GM12878 (cell line): ENCODE measurements around the gene RAD51B. TPM values are rescaled to one million over a fixed set of nuclear protein-coding genes. Genes with fewer than 3 reads are reported as not detected.

Experiments
- ATAC-seq: fragments of 200-7000 bp; cut with Tn5 transposase; 3 replicates; pipeline ENCODE4 v1.9.1; 2020; ENCODE audit warnings: mild to moderate bottlenecking, moderate library complexity
- BruUV-seq: library from RNA; stranded (reverse); fragments of 400-500 nt; replicated peaks from 2 replicates; lab custom pipeline; 2021; lab: Mats Ljungman, UMichigan
- CTCF ChIA-PET: fragments of 300-600 bp; sonication (Branson Sonifier 250); formaldehyde crosslinking; extraction: SDS; loops from one replicate; lab custom pipeline; 2021; ENCODE audit warnings: inconsistent platforms; lab: Yijun Ruan, JAX
- POLR2A ChIA-PET: fragments of 350-600 bp; formaldehyde crosslinking; extraction: SDS; loops from one replicate; lab custom pipeline; 2021; ENCODE audit warnings: inconsistent platforms; lab: Charles Lee
- RAD21 ChIA-PET: fragments of 300-600 bp; sonication (Branson Sonifier 250); formaldehyde crosslinking; loops from one replicate; lab custom pipeline; 2023; ENCODE audit warnings: antibody characterized with exemption; ENCODE audit not compliant: unreplicated experiment; lab: Charles Lee
- SMC1A ChIA-PET: fragments of 300-600 bp; sonication (Branson Sonifier 250); formaldehyde crosslinking; loops from one replicate; lab custom pipeline; 2023; ENCODE audit not compliant: unreplicated experiment, uncharacterized antibody; lab: Charles Lee
- DNase-seq: peaks from one replicate; pipeline ENCODE4 v3.0.0-alpha.2; 2011; ENCODE audit warnings: low read depth, low spot score
- FAIRE-seq: peaks from 3 replicates; lab custom pipeline; 2011; peaks lifted over from hg19 to GRCh38; lab: Jason Lieb, UNC
- H2AFZ ChIP-seq: 2 replicates; pipeline ENCODE4 v1.6.0; 2011; ENCODE audit warnings: low read depth, low read length, control low read depth; ENCODE audit not compliant: control insufficient read depth
- H3K27ac ChIP-seq: 2 replicates; pipeline ENCODE4 v1.5.1; 2011; ENCODE audit warnings: control low read depth; ENCODE audit not compliant: control insufficient read depth, insufficient read depth
- H3K27me3 ChIP-seq, 2 experiments: replicated peaks in 1 of 2; 2 replicates each; pipeline versions ENCODE4 v1.6.0 to v1.6.1; 2011; ENCODE audit warnings: low read length in 1 of 2; ENCODE audit not compliant: control insufficient read depth in 2 of 2, insufficient read depth in 2 of 2
- H3K36me3 ChIP-seq, 2 experiments: 2 replicates each; pipeline ENCODE4 v1.5.1; 2011; ENCODE audit warnings: low read length in 1 of 2; ENCODE audit not compliant: control insufficient read depth in 2 of 2, insufficient read depth in 2 of 2
- H3K4me1 ChIP-seq: 2 replicates; pipeline ENCODE4 v1.6.1; 2011; ENCODE audit warnings: mild to moderate bottlenecking, low read length, moderate library complexity, mixed read lengths; ENCODE audit not compliant: control insufficient read depth, insufficient read depth
- H3K4me2 ChIP-seq: 2 replicates; pipeline ENCODE4 v1.6.0; 2011; ENCODE audit warnings: control low read depth; ENCODE audit not compliant: control insufficient read depth, insufficient read depth
- H3K4me3 ChIP-seq: fragments of 200-600 bp; sonication (generic); 2 replicates; pipeline ENCODE4 v1.5.1; 2016
- H3K79me2 ChIP-seq: 2 replicates; pipeline ENCODE4 v1.6.0; 2011; ENCODE audit warnings: low read length; ENCODE audit not compliant: control insufficient read depth, insufficient read depth
- H3K9ac ChIP-seq: 2 replicates; pipeline ENCODE4 v1.8.0; 2011; ENCODE audit warnings: low read length, control low read depth, mixed read lengths; ENCODE audit not compliant: control insufficient read depth, insufficient read depth
- H3K9me3 ChIP-seq: replicated peaks from 3 replicates; pipeline ENCODE4 v1.5.1; 2011; ENCODE audit warnings: mild to moderate bottlenecking, low read length; ENCODE audit not compliant: control insufficient read depth, insufficient read depth
- H4K20me1 ChIP-seq: 2 replicates; pipeline ENCODE4 v1.6.0; 2011; ENCODE audit not compliant: control insufficient read depth, insufficient read depth
- EP300 ChIP-seq, 2 experiments: fragments of 150-350 bp in 1 of 2; IDR thresholded peaks; 2 replicates each; pipeline ENCODE4 v1.6.1; 2011 to 2012; ENCODE audit warnings: low read depth in 2 of 2, low read length in 2 of 2, borderline replicate concordance in 1 of 2, improper control_type of control experiment in 1 of 2, inconsistent platforms in 1 of 2; ENCODE audit not compliant: control insufficient read depth in 1 of 2
- ETV6 ChIP-seq, 2 experiments: fragments of 450-650 bp in 1 of 2; IDR thresholded peaks in 1 of 2; conservative IDR thresholded peaks in 1 of 2; 2 replicates each; pipeline ENCODE4 v1.6.1; 2014; ENCODE audit warnings: antibody characterized with exemption in 1 of 2, borderline replicate concordance in 1 of 2, low read depth in 1 of 2, mild to moderate bottlenecking in 1 of 2, moderate library complexity in 1 of 2
- IKZF2 ChIP-seq, 2 experiments: fragments of 450-650 bp; IDR thresholded peaks; 2 replicates each; pipeline ENCODE4 v1.6.1; 2017; ENCODE audit warnings: mild to moderate bottlenecking in 2 of 2, moderate library complexity in 2 of 2
- NFIC ChIP-seq: IDR thresholded peaks from 2 replicates; pipeline ENCODE4 v1.6.1; 2012; ENCODE audit warnings: low read depth, mild to moderate bottlenecking, inconsistent platforms, low read length, moderate library complexity
- NFXL1 ChIP-seq: fragments of 450-650 bp; IDR thresholded peaks from 2 replicates; pipeline ENCODE4 v1.6.1; 2017; ENCODE audit warnings: antibody characterized with exemption, mild to moderate bottlenecking, borderline replicate concordance
- RCOR1 ChIP-seq: conservative IDR thresholded peaks from 2 replicates; pipeline ENCODE4 v1.6.1; 2012; ENCODE audit warnings: low read depth, low read length, improper control_type of control experiment
- SIN3A ChIP-seq: IDR thresholded peaks from 2 replicates; pipeline ENCODE4 v1.6.1; 2012; ENCODE audit warnings: low read depth, low read length, improper control_type of control experiment
- SREBF2 ChIP-seq: IDR thresholded peaks from 2 replicates; pipeline ENCODE4 v1.6.1; 2012; ENCODE audit warnings: mild to moderate bottlenecking, low read length
- TBL1XR1 ChIP-seq: IDR thresholded peaks from 2 replicates; pipeline ENCODE4 v1.6.1; 2012; ENCODE audit warnings: low read depth, low read length, improper control_type of control experiment
- TCF7 ChIP-seq: IDR thresholded peaks from 2 replicates; pipeline ENCODE4 v1.6.1; 2014; ENCODE audit warnings: antibody characterized with exemption, borderline replicate concordance
- ZNF24 ChIP-seq: fragments of 450-650 bp; IDR thresholded peaks from 2 replicates; pipeline ENCODE4 v1.6.1; 2017; ENCODE audit warnings: antibody characterized with exemption, mild to moderate bottlenecking
- ZNF274 ChIP-seq: IDR thresholded peaks from one replicate; pipeline ENCODE4 v1.8.0; 2011; ENCODE audit not compliant: insufficient read length, insufficient read depth
- WGBS: methylation state at CpG from one replicate; pipeline ENCODE4 v1.1.6; 2016; ENCODE audit warnings: low lambda C conversion rate; ENCODE audit not compliant: insufficient replicate concordance, insufficient coverage; ENCODE audit errors: missing lambda C conversion rate; 5-methylcytosine and 5-hydroxymethylcytosine counted together
- in situ Hi-C: fragments of 300-500 bp; cut with MboI; formaldehyde crosslinking; loops from 9 replicates; pipeline ENCODE4 v1.14.3; 2018; ENCODE audit warnings: mixed read lengths
- intact Hi-C: fragments of 100-400 bp; cut with micrococcal nuclease; formaldehyde crosslinking; loops from one replicate; pipeline ENCODE4 v1.14.2; 2022; ENCODE audit not compliant: unreplicated experiment
- polyA plus RNA-seq, 11 experiments: library from polyadenylated mRNA; depleted of rRNA in 4 of 11; unstranded in 6 of 11; stranded (reverse) in 5 of 11; fragments of >200 nt; fragmentation: Nextera tagmentation in 4 of 11; fragmentation: Illumina TruSeq in 1 of 11; extraction: Ambion mirVana in 4 of 11; extraction: Trizol in 1 of 11; gene quantifications; 1 replicate in 1 of 11; 2 replicates in 10 of 11; pipeline versions ENCODE4 v1.2.1 to v1.2.3, GENCODE V29; 2011 to 2016; ENCODE audit warnings: inconsistent platforms in 2 of 11, missing spikeins in 2 of 11, low read depth in 1 of 11
- total RNA-seq, 4 experiments: library from RNA; depleted of rRNA in 3 of 4; stranded (reverse); fragments of >200 nt in 3 of 4; fragmentation: Illumina TruSeq in 1 of 4; extraction: Trizol in 1 of 4; gene quantifications; 2 replicates each; pipeline versions ENCODE4 v1.2.1 to v1.2.3, GENCODE V29; 2013 to 2021
- TF ChIP-seq, protein P1 (sequence below): fragments of 450-650 bp; IDR thresholded peaks from 2 replicates; pipeline ENCODE4 v1.6.1; 2017; ENCODE audit warnings: mild to moderate bottlenecking, moderate library complexity
- TF ChIP-seq, protein P2 (sequence below): IDR thresholded peaks from 2 replicates; pipeline ENCODE4 v1.6.1; 2012; ENCODE audit warnings: low read depth, low read length, improper control_type of control experiment
- TF ChIP-seq, protein P3 (sequence below): IDR thresholded peaks from 2 replicates; pipeline ENCODE4 v1.6.1; 2011; ENCODE audit warnings: low read depth, mild to moderate bottlenecking, low read length, moderate library complexity, borderline replicate concordance; ENCODE audit errors: extremely low read depth

RAD51B gene
- total and polyA plus RNA-seq, 10 of the 15 experiments (the other 5 are each of a cell fraction or from before 2014, with no cell fraction given): 9.8 to 26.8 (median 21.3) TPM

DNA sequence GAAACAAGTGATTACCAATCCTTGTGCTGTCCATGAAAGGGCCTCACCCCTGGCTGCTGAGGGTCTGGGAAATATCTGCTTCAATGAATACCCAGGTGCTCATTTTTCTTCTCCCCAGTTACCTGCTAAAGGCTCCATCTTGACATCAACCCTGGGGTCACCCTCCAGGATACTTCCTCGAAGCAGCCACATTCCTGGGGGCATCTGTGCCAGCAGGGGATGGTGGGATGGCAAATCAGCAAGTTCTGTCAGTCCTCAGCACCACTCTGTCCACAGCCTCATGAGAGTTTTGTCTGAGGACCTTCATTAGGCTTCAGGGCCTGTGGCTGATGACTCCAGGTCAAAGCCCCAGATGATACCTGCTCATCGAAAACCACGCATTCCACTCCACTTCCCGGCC, 848.4 kb downstream of the RAD51B start:
- Histone ChIP-seq H2AFZ (no peak overlapping the region), H3K4me2 (no peak overlapping the region), H3K36me3 (no peaks in the 10 kb centered on the region), H3K9me3 (no peaks in the 10 kb centered on the region), H3K27ac (no peak overlapping the region), H4K20me1 (no peaks in the 10 kb centered on the region), H3K9ac (no peak overlapping the region), H3K4me1 (peaks cover 29% of the 10 kb centered on the region), H3K79me2 (no peaks in the 10 kb centered on the region), H3K27me3 (no peaks in the 10 kb centered on the region), H3K4me3 (no peak overlapping the region)
- 93% methylated on average over 4 of the region's 4 CpGs for WGBS
- SMC1A ChIA-PET: interaction anchor here (0.8 to 1.1 kb wide), 2 partner anchors 15 to 17 kb away, joined by 4 read pairs; no protein-coding TSS in a partner anchor
- no TSS peak for BruUV-seq
- CTCF ChIA-PET: interaction anchor here (1.0 kb wide), 1 partner anchor 10 kb away, joined by 3 read pairs; no protein-coding TSS in a partner anchor
- intact Hi-C loops: no loop called here
- no peak for ATAC-seq
- POLR2A ChIA-PET: interaction anchor here (1.3 kb wide), 1 partner anchor 10 kb away, joined by 3 read pairs; no protein-coding TSS in a partner anchor
- RAD21 ChIA-PET: no interaction called here
- no peak for DNase-seq
- TF ChIP-seq EP300 (IDR thresholded peaks at IDR 0.05; ENCODE audit: borderline replicate concordance in 1 of 2, control insufficient read depth in 1 of 2, low read depth in 2 of 2, low read length in 2 of 2): no peak
- TF ChIP-seq, protein P1, sequence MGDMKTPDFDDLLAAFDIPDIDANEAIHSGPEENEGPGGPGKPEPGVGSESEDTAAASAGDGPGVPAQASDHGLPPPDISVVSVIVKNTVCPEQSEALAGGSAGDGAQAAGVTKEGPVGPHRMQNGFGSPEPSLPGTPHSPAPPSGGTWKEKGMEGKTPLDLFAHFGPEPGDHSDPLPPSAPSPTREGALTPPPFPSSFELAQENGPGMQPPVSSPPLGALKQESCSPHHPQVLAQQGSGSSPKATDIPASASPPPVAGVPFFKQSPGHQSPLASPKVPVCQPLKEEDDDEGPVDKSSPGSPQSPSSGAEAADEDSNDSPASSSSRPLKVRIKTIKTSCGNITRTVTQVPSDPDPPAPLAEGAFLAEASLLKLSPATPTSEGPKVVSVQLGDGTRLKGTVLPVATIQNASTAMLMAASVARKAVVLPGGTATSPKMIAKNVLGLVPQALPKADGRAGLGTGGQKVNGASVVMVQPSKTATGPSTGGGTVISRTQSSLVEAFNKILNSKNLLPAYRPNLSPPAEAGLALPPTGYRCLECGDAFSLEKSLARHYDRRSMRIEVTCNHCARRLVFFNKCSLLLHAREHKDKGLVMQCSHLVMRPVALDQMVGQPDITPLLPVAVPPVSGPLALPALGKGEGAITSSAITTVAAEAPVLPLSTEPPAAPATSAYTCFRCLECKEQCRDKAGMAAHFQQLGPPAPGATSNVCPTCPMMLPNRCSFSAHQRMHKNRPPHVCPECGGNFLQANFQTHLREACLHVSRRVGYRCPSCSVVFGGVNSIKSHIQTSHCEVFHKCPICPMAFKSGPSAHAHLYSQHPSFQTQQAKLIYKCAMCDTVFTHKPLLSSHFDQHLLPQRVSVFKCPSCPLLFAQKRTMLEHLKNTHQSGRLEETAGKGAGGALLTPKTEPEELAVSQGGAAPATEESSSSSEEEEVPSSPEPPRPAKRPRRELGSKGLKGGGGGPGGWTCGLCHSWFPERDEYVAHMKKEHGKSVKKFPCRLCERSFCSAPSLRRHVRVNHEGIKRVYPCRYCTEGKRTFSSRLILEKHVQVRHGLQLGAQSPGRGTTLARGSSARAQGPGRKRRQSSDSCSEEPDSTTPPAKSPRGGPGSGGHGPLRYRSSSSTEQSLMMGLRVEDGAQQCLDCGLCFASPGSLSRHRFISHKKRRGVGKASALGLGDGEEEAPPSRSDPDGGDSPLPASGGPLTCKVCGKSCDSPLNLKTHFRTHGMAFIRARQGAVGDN: no peak
- no peak for TF ChIP-seq SREBF2
- no peak for TF ChIP-seq NFIC
- TF ChIP-seq IKZF2 (IDR thresholded peaks at IDR 0.05): no peak
- no peak for TF ChIP-seq ETV6 (conservative IDR thresholded peaks at IDR 0.05 in 1 of 2, IDR thresholded peaks at IDR 0.05 in 1 of 2; ENCODE audit: borderline replicate concordance in 1 of 2, low read depth in 1 of 2)
- TF ChIP-seq TCF7: no peak
- TF ChIP-seq ZNF24: no peak
- TF ChIP-seq TBL1XR1: no peak
- no peak for TF ChIP-seq NFXL1
- TF ChIP-seq, protein P2, sequence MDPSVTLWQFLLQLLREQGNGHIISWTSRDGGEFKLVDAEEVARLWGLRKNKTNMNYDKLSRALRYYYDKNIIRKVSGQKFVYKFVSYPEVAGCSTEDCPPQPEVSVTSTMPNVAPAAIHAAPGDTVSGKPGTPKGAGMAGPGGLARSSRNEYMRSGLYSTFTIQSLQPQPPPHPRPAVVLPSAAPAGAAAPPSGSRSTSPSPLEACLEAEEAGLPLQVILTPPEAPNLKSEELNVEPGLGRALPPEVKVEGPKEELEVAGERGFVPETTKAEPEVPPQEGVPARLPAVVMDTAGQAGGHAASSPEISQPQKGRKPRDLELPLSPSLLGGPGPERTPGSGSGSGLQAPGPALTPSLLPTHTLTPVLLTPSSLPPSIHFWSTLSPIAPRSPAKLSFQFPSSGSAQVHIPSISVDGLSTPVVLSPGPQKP: no peak
- TF ChIP-seq, protein P3, sequence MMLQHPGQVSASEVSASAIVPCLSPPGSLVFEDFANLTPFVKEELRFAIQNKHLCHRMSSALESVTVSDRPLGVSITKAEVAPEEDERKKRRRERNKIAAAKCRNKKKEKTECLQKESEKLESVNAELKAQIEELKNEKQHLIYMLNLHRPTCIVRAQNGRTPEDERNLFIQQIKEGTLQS: no peak
- no peak for TF ChIP-seq ZNF274
- no peak for TF ChIP-seq RCOR1
- no peak for TF ChIP-seq SIN3A
- TF ChIP-seq, all 136 proteins: peak for 0
- FAIRE-seq: no peak
- in situ Hi-C loops: no loop called here
